ENCODE data around the gene SRGAP3. TPM values are rescaled to one million over a fixed set of nuclear protein-coding genes. Genes with fewer than 3 reads are reported as not detected.

SRGAP3 gene
- total and polyA plus RNA-seq, 2 donors (not counting 1 experiment from before 2014, with no cell fraction given): 0.92 to 12.4 TPM

- TF ChIP-seq EZH2 (IDR thresholded peaks at IDR 0.05; ENCODE audit: low read length, missing control alignments) (no peak), CTCF (conservative IDR thresholded peaks at IDR 0.05 in 1 of 2, IDR thresholded peaks at IDR 0.05 in 1 of 2; ENCODE audit: low read depth in 1 of 2, low read length in 2 of 2) (no peak)
- Histone ChIP-seq H3K36me3 (ENCODE audit: control insufficient read depth, insufficient read depth, low read length) (no peaks in the 10 kb centered on the region), H3K4me2 (ENCODE audit: extremely low read depth, insufficient read depth, low read length) (no peak overlapping the region), H3K4me1 (ENCODE audit: control insufficient read depth, extremely low read depth, insufficient read depth, low read length) (no peaks in the 10 kb centered on the region), H4K20me1 (ENCODE audit: control insufficient read depth, extremely low read depth, insufficient read depth, low read length) (no peaks in the 10 kb centered on the region), H3K27me3 (ENCODE audit: control insufficient read depth, insufficient read depth, low read length) (no peaks in the 10 kb centered on the region), H3K9ac (ENCODE audit: insufficient read depth, low read length) (no peak overlapping the region), H3K4me3 (replicated peaks in 1 of 4; ENCODE audit: control extremely low read depth in 1 of 4, insufficient read depth in 1 of 4, low read depth in 3 of 4, low read length in 4 of 4) (no peak overlapping the region), H3K9me3 (ENCODE audit: control insufficient read depth, insufficient read depth, low read depth, low read length) (no peaks in the 10 kb centered on the region), H3K79me2 (ENCODE audit: control insufficient read depth, insufficient read depth, low read length) (no peaks in the 10 kb centered on the region), H2AFZ (ENCODE audit: low read length) (no peak overlapping the region), H3K27ac (ENCODE audit: insufficient read depth, low read length) (no peak overlapping the region)
- no peak for DNase-seq (ENCODE audit: low read depth in 2 of 2)
Measured at GRCh38 chr3:9201266-9201665, 48.2 kb downstream of the SRGAP3 start.

DNA sequence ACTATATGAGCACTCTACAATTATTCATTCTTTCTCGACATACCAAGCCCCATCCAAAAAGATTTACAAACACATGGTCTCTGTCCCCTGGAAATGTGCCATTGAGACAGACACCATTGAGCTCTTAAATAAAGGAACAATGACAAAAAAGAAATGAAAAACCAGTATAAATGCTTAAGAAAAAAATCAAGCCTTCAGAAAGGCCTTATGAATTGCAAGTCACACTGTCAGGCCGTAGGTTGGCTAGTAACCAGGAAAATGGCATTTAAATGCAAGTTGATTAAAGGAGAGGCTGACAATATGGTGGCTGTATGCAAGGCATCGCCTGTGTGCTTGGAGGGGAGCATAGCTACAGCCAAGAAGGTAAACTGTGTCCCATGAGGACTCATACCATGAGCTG, 49.7 kb downstream of the SRGAP3 start:
- DNase-seq (ENCODE audit: low read depth in 2 of 2): no peak
- no peaks in the 10 kb centered on the region for H3K9me3 ChIP-seq (ENCODE audit: control insufficient read depth, insufficient read depth, low read depth, low read length)
- H3K36me3 ChIP-seq (ENCODE audit: control insufficient read depth, insufficient read depth, low read length): no peaks in the 10 kb centered on the region
- no peaks in the 10 kb centered on the region for H3K4me1 ChIP-seq (ENCODE audit: control insufficient read depth, extremely low read depth, insufficient read depth, low read length)
- no peak overlapping the region for H3K27ac ChIP-seq (ENCODE audit: insufficient read depth, low read length)
- H4K20me1 ChIP-seq (ENCODE audit: control insufficient read depth, extremely low read depth, insufficient read depth, low read length): no peaks in the 10 kb centered on the region
- H3K79me2 ChIP-seq (ENCODE audit: control insufficient read depth, insufficient read depth, low read length): no peaks in the 10 kb centered on the region
- no peak overlapping the region for H3K4me2 ChIP-seq (ENCODE audit: extremely low read depth, insufficient read depth, low read length)
- no peak overlapping the region for H3K4me3 ChIP-seq (replicated peaks in 1 of 4; ENCODE audit: control extremely low read depth in 1 of 4, insufficient read depth in 1 of 4, low read depth in 3 of 4, low read length in 4 of 4)
- H3K27me3 ChIP-seq (ENCODE audit: control insufficient read depth, insufficient read depth, low read length): no peaks in the 10 kb centered on the region
- H3K9ac ChIP-seq (ENCODE audit: insufficient read depth, low read length): no peak overlapping the region
- TF ChIP-seq CTCF (conservative IDR thresholded peaks at IDR 0.05 in 1 of 2, IDR thresholded peaks at IDR 0.05 in 1 of 2; ENCODE audit: low read depth in 1 of 2, low read length in 2 of 2): no peak
- no peak for TF ChIP-seq EZH2 (IDR thresholded peaks at IDR 0.05; ENCODE audit: low read length, missing control alignments)
- no peak overlapping the region for H2AFZ ChIP-seq (ENCODE audit: low read length)

- DNase-seq (ENCODE audit: low read depth in 2 of 2): peak in 1 of 2 donors; percentile 11
- Histone ChIP-seq H3K36me3 (ENCODE audit: control insufficient read depth, insufficient read depth, low read length) (no peaks in the 10 kb centered on the region), H3K9me3 (ENCODE audit: control insufficient read depth, insufficient read depth, low read depth, low read length) (no peaks in the 10 kb centered on the region), H3K27ac (ENCODE audit: insufficient read depth, low read length) (no peak overlapping the region), H3K27me3 (ENCODE audit: control insufficient read depth, insufficient read depth, low read length) (no peaks in the 10 kb centered on the region), H3K4me1 (ENCODE audit: control insufficient read depth, extremely low read depth, insufficient read depth, low read length) (no peaks in the 10 kb centered on the region), H3K79me2 (ENCODE audit: control insufficient read depth, insufficient read depth, low read length) (no peaks in the 10 kb centered on the region), H2AFZ (ENCODE audit: low read length) (no peak overlapping the region), H3K4me2 (ENCODE audit: extremely low read depth, insufficient read depth, low read length) (no peak overlapping the region), H4K20me1 (ENCODE audit: control insufficient read depth, extremely low read depth, insufficient read depth, low read length) (no peaks in the 10 kb centered on the region), H3K4me3 (replicated peaks in 1 of 4; ENCODE audit: control extremely low read depth in 1 of 4, insufficient read depth in 1 of 4, low read depth in 3 of 4, low read length in 4 of 4) (no peak overlapping the region), H3K9ac (ENCODE audit: insufficient read depth, low read length) (no peak overlapping the region)
- no peak for TF ChIP-seq EZH2 (IDR thresholded peaks at IDR 0.05; ENCODE audit: low read length, missing control alignments)
- no peak for TF ChIP-seq CTCF (conservative IDR thresholded peaks at IDR 0.05 in 1 of 2, IDR thresholded peaks at IDR 0.05 in 1 of 2; ENCODE audit: low read depth in 1 of 2, low read length in 2 of 2)
Measured at GRCh38 chr3:9198899-9199335, 50.5 kb downstream of the SRGAP3 start.
